Esophagus muscularis mucosa (tissue), 3 donors: ENCODE results near the gene SHC1.

ENCODE experiments used
- CTCF ChIP-seq, 3 experiments: fragments of 200-600 bp in 2 of 3; fragments of 450-650 bp in 1 of 3; sonication (generic) in 2 of 3; IDR thresholded peaks; one replicate each; pipeline ENCODE4 v1.5.1; 2017 to 2019; ENCODE audit warnings: antibody characterized with exemption in 3 of 3, mild to moderate bottlenecking in 2 of 3, moderate library complexity in 1 of 3
- POLR2A ChIP-seq: fragments of 450-650 bp; IDR thresholded peaks from one replicate; pipeline ENCODE4 v1.6.1; 2017; ENCODE audit warnings: antibody characterized with exemption, moderate library complexity, mild to moderate bottlenecking, low read depth

- no peak for TF ChIP-seq CTCF (IDR thresholded peaks at IDR 0.05)
- no peak for TF ChIP-seq POLR2A
Measured at GRCh38 chr1:154912755-154913154, 57.8 kb downstream of the SHC1 start.
